ENCODE data around the gene SORCS3. TPM values are rescaled to one million over a fixed set of nuclear protein-coding genes. Genes with fewer than 3 reads are reported as not detected.

The SORCS3 gene
- total RNA-seq, 1 donor from 2014 or later: not detected

GRCh38 chr10:105149371-105149891 is 508.3 kb downstream of the SORCS3 start:
- Mint-ChIP-seq H3K36me3 (ENCODE audit: low read depth) (no peaks in the 10 kb centered on the region), H3K4me3 (ENCODE audit: unreplicated experiment) (no peak overlapping the region), H3K4me1 (ENCODE audit: low read depth) (no peaks in the 10 kb centered on the region), H3K27ac (ENCODE audit: unreplicated experiment) (no peak overlapping the region), H3K27me3 (ENCODE audit: low read depth) (no peaks in the 10 kb centered on the region), H3K9me3 (ENCODE audit: low read depth) (peaks cover 6% of the 10 kb centered on the region)
- no peak for TF ChIP-seq CTCF (IDR thresholded peaks at IDR 0.05)
- DNase-seq (ENCODE audit: low spot score): no peak

GRCh38 chr10:105150259-105150880 is 509.3 kb downstream of the SORCS3 start:
- peaks cover 9% of the 10 kb centered on the region for H3K9me3 Mint-ChIP-seq (ENCODE audit: low read depth)
- H3K4me1 Mint-ChIP-seq (ENCODE audit: low read depth): no peaks in the 10 kb centered on the region
- no peak for TF ChIP-seq CTCF (IDR thresholded peaks at IDR 0.05)
- no peak overlapping the region for H3K27ac Mint-ChIP-seq (ENCODE audit: unreplicated experiment)
- H3K4me3 Mint-ChIP-seq (ENCODE audit: unreplicated experiment): no peak overlapping the region
- no peak for DNase-seq (ENCODE audit: low spot score)
- H3K27me3 Mint-ChIP-seq (ENCODE audit: low read depth): no peaks in the 10 kb centered on the region
- no peaks in the 10 kb centered on the region for H3K36me3 Mint-ChIP-seq (ENCODE audit: low read depth)

GRCh38 chr10:105154736-105155135 is 513.6 kb downstream of the SORCS3 start:
- no peak overlapping the region for H3K27ac Mint-ChIP-seq (ENCODE audit: unreplicated experiment)
- H3K4me1 Mint-ChIP-seq (ENCODE audit: low read depth): no peaks in the 10 kb centered on the region
- no peaks in the 10 kb centered on the region for H3K36me3 Mint-ChIP-seq (ENCODE audit: low read depth)
- DNase-seq (ENCODE audit: low spot score): no peak
- no peaks in the 10 kb centered on the region for H3K27me3 Mint-ChIP-seq (ENCODE audit: low read depth)
- peaks cover 3% of the 10 kb centered on the region for H3K9me3 Mint-ChIP-seq (ENCODE audit: low read depth)
- no peak overlapping the region for H3K4me3 Mint-ChIP-seq (ENCODE audit: unreplicated experiment)
- TF ChIP-seq CTCF (IDR thresholded peaks at IDR 0.05): no peak

- no peak overlapping the region for H3K4me3 Mint-ChIP-seq (ENCODE audit: unreplicated experiment)
- no peaks in the 10 kb centered on the region for H3K27me3 Mint-ChIP-seq (ENCODE audit: low read depth)
- no peaks in the 10 kb centered on the region for H3K4me1 Mint-ChIP-seq (ENCODE audit: low read depth)
Measured at GRCh38 chr10:105159268-105159667, 518.2 kb downstream of the SORCS3 start.

DNA sequence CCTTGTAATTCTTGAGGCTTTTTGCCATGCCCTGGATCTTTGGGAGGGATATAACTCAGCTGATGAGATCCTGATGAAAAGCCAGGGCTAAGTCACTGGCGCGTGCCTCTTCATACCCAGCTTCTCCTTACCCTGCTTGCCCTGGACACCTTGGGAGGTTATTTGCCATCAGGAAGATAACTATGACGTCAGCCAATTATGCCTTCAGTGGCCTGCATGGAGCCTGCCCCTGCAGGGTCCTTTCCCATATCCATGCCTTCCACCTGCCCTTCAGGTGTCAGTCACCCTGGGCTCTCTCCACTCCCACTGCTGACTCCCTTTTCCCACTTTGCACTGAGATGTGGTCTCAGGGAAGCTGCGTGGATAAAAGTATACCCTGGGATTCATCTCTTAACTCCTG is 520.1 kb downstream of the SORCS3 start:
- H3K36me3 Mint-ChIP-seq (ENCODE audit: low read depth): no peaks in the 10 kb centered on the region
- H3K4me1 Mint-ChIP-seq (ENCODE audit: low read depth): no peaks in the 10 kb centered on the region
- no peak overlapping the region for H3K27ac Mint-ChIP-seq (ENCODE audit: unreplicated experiment)
- TF ChIP-seq CTCF (IDR thresholded peaks at IDR 0.05): no peak
- no peaks in the 10 kb centered on the region for H3K27me3 Mint-ChIP-seq (ENCODE audit: low read depth)
- DNase-seq (ENCODE audit: low spot score): no peak
- no peak overlapping the region for H3K4me3 Mint-ChIP-seq (ENCODE audit: unreplicated experiment)
- H3K9me3 Mint-ChIP-seq (ENCODE audit: low read depth): peaks cover 5% of the 10 kb centered on the region

More at GRCh38 chr10:105159268-105159667, 518.2 kb downstream of the SORCS3 start:
- Mint-ChIP-seq H3K27ac (ENCODE audit: unreplicated experiment) (no peak overlapping the region), H3K36me3 (ENCODE audit: low read depth) (no peaks in the 10 kb centered on the region), H3K9me3 (ENCODE audit: low read depth) (peaks cover 6% of the 10 kb centered on the region)
- no peak for TF ChIP-seq CTCF (IDR thresholded peaks at IDR 0.05)
- DNase-seq (ENCODE audit: low spot score): no peak
